ENCODE data around the gene N4BP2L2. TPM values are rescaled to one million over a fixed set of nuclear protein-coding genes. Genes with fewer than 3 reads are reported as not detected.
"Not testable (repeated sequence)": the region's sequence is repeated elsewhere in the genome, so short reads cannot be mapped to it uniquely, and the experiment has no call there.

N4BP2L2 gene
- total RNA-seq, 1 experiment from 2014 or later: 138 TPM

DNA sequence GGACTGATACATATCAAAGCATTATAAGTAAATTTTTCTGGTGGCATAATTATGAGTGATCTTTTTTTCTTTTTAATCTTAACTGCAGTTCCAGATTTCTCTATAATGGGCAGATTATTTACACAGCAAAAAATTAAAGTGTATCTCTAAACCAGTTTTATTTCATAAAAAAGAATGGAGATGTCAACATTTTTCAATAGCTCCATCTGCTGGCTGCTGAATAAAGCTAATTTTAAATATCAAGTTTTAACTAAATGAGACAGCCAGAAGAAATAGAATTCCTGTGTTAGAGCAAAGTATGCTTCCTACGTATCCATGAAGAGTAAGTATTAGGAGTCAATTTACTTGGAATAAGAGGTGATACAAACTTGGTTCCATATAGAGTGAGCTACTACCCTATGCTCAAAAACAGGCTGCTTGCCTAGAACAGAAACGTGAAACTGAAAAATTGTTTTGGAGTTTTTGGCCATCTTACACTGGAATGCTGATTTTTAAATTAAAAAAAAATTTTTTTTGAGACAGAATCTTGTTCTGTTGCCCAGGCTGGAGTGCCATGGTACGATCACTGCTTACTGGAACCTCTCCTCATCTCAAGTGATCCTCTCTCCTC is 42.7 kb upstream of the N4BP2L2 start:
- Histone ChIP-seq H3K9me3 (ENCODE audit: low read length) (peaks cover 10% of the 10 kb centered on the region), H3K27ac (ENCODE audit: low read length) (no peak overlapping the region), H2AFZ (ENCODE audit: low read length) (no peak overlapping the region), H3K4me1 (ENCODE audit: low read length) (peaks cover 9% of the 10 kb centered on the region), H3K4me2 (ENCODE audit: low read depth, low read length, poor library complexity, severe bottlenecking) (no peak overlapping the region), H3K27me3 (ENCODE audit: low read length) (no peaks in the 10 kb centered on the region), H3K9ac (ENCODE audit: low read length) (no peak overlapping the region), H3K4me3 (ENCODE audit: low read length) (no peak overlapping the region), H4K20me1 (ENCODE audit: insufficient read depth, low read depth, low read length) (no peaks in the 10 kb centered on the region), H3K36me3 (ENCODE audit: insufficient read depth, low read length) (no peaks in the 10 kb centered on the region), H3K79me2 (ENCODE audit: low read length) (no peaks in the 10 kb centered on the region), H3K9me2 (replicated peaks; ENCODE audit: insufficient read depth, low read length) (no peaks in the 10 kb centered on the region)
- peak; percentile 69 for DNase-seq

DNA sequence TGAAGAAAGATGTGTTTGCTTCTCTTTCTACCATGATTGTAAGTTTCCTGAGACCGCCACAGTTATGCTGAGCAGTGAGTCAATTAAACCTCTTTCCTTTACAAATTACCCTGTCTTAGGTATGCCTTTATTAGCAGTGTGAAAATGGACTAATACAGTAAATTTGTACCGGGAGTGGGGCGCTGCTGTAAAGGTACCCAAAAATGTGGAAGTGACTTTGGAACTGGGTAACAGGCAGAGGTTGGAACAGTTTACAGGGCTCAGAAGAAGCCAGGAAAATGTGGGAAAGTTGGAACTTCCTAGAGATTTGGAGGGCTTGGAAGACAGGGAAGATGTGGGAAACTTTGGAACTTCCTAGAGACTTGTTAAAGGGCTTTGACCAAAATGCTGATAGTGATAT is 38.4 kb upstream of the N4BP2L2 start:
- Histone ChIP-seq H4K20me1 (ENCODE audit: insufficient read depth, low read depth, low read length) (no peaks in the 10 kb centered on the region), H3K27me3 (ENCODE audit: low read length) (no peaks in the 10 kb centered on the region), H3K4me1 (ENCODE audit: low read length) (no peaks in the 10 kb centered on the region), H3K9me3 (ENCODE audit: low read length) (peaks cover 10% of the 10 kb centered on the region), H3K9me2 (replicated peaks; ENCODE audit: insufficient read depth, low read length) (no peaks in the 10 kb centered on the region), H3K4me3 (ENCODE audit: low read length) (no peak overlapping the region), H3K4me2 (ENCODE audit: low read depth, low read length, poor library complexity, severe bottlenecking) (no peak overlapping the region), H2AFZ (ENCODE audit: low read length) (no peak overlapping the region), H3K36me3 (ENCODE audit: insufficient read depth, low read length) (no peaks in the 10 kb centered on the region), H3K79me2 (ENCODE audit: low read length) (no peaks in the 10 kb centered on the region), H3K9ac (ENCODE audit: low read length) (no peak overlapping the region), H3K27ac (ENCODE audit: low read length) (no peak overlapping the region)
- no peak for DNase-seq

- not testable (repeated sequence) for H3K27ac ChIP-seq (ENCODE audit: low read length); H3K4me2 ChIP-seq (ENCODE audit: low read depth, low read length, poor library complexity, severe bottlenecking); H3K9me3 ChIP-seq (ENCODE audit: low read length); H3K79me2 ChIP-seq (ENCODE audit: low read length); H3K36me3 ChIP-seq (ENCODE audit: insufficient read depth, low read length); H4K20me1 ChIP-seq (ENCODE audit: insufficient read depth, low read depth, low read length); H3K4me3 ChIP-seq (ENCODE audit: low read length); H3K9ac ChIP-seq (ENCODE audit: low read length); H3K27me3 ChIP-seq (ENCODE audit: low read length); H3K4me1 ChIP-seq (ENCODE audit: low read length); DNase-seq; H2AFZ ChIP-seq (ENCODE audit: low read length); H3K9me2 ChIP-seq (replicated peaks; ENCODE audit: insufficient read depth, low read length)
These were observed 37.1 kb upstream of the N4BP2L2 start for GRCh38 chr13:32575687-32576086.

DNA sequence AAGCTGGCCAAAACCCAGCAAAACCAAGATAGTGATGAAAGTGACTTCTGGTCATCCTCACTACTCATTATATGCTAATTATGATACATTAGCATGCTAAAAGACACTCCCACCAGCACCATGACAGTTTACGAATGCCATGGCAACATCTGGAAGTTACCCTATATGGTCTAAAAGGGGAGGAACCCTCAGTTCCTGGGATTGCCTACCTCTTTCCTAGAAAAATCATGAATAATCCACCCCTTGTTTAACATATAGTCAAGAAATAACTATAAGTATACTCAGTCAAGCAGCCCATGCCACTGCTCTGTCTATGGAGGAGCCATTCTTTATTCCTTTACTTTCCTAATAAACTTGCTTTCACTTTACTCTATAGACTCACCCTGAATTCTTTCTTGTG is 22.2 kb upstream of the N4BP2L2 start:
- not testable (repeated sequence) for DNase-seq; H3K4me2 ChIP-seq (ENCODE audit: low read depth, low read length, poor library complexity, severe bottlenecking); H3K36me3 ChIP-seq (ENCODE audit: insufficient read depth, low read length)

GRCh38 chr13:32555613-32556012 is 17.0 kb upstream of the N4BP2L2 start:
- Histone ChIP-seq H3K36me3 (ENCODE audit: insufficient read depth, low read length) (no peaks in the 10 kb centered on the region), H3K27me3 (ENCODE audit: low read length) (no peaks in the 10 kb centered on the region), H2AFZ (ENCODE audit: low read length) (no peak overlapping the region), H3K9ac (ENCODE audit: low read length) (no peak overlapping the region), H3K4me1 (ENCODE audit: low read length) (peaks cover 16% of the 10 kb centered on the region), H3K4me2 (ENCODE audit: low read depth, low read length, poor library complexity, severe bottlenecking) (no peak overlapping the region), H3K9me3 (ENCODE audit: low read length) (no peaks in the 10 kb centered on the region), H3K4me3 (ENCODE audit: low read length) (no peak overlapping the region), H4K20me1 (ENCODE audit: insufficient read depth, low read depth, low read length) (no peaks in the 10 kb centered on the region), H3K79me2 (ENCODE audit: low read length) (no peaks in the 10 kb centered on the region), H3K27ac (ENCODE audit: low read length) (no peak overlapping the region), H3K9me2 (replicated peaks; ENCODE audit: insufficient read depth, low read length) (no peaks in the 10 kb centered on the region)
- no peak for DNase-seq

More for the DNA sequence above, 22.2 kb upstream of the N4BP2L2 start:
- not testable (repeated sequence) for H3K9me3 ChIP-seq (ENCODE audit: low read length); H2AFZ ChIP-seq (ENCODE audit: low read length); H3K9ac ChIP-seq (ENCODE audit: low read length); H3K27me3 ChIP-seq (ENCODE audit: low read length); H3K79me2 ChIP-seq (ENCODE audit: low read length); H3K27ac ChIP-seq (ENCODE audit: low read length); H4K20me1 ChIP-seq (ENCODE audit: insufficient read depth, low read depth, low read length); H3K9me2 ChIP-seq (replicated peaks; ENCODE audit: insufficient read depth, low read length); H3K4me3 ChIP-seq (ENCODE audit: low read length)
- peaks cover 13% of the 10 kb centered on the region for H3K4me1 ChIP-seq (ENCODE audit: low read length)

- Histone ChIP-seq H3K79me2 (ENCODE audit: low read length) (no peaks in the 10 kb centered on the region), H3K36me3 (ENCODE audit: insufficient read depth, low read length) (no peaks in the 10 kb centered on the region), H4K20me1 (ENCODE audit: insufficient read depth, low read depth, low read length) (no peaks in the 10 kb centered on the region), H3K27ac (ENCODE audit: low read length) (no peak overlapping the region), H3K9ac (ENCODE audit: low read length) (no peak overlapping the region), H3K4me2 (ENCODE audit: low read depth, low read length, poor library complexity, severe bottlenecking) (peak overlapping the region; percentile 2), H3K9me3 (ENCODE audit: low read length) (no peaks in the 10 kb centered on the region), H3K4me3 (ENCODE audit: low read length) (no peak overlapping the region), H3K4me1 (ENCODE audit: low read length) (peaks cover 24% of the 10 kb centered on the region), H3K9me2 (replicated peaks; ENCODE audit: insufficient read depth, low read length) (no peaks in the 10 kb centered on the region), H2AFZ (ENCODE audit: low read length) (no peak overlapping the region), H3K27me3 (ENCODE audit: low read length) (no peaks in the 10 kb centered on the region)
- DNase-seq: peak; percentile 47
These were observed 15.1 kb upstream of the N4BP2L2 start for GRCh38 chr13:32553720-32554119.

- H3K4me2 ChIP-seq (ENCODE audit: low read depth, low read length, poor library complexity, severe bottlenecking): no peak overlapping the region
- H3K9ac ChIP-seq (ENCODE audit: low read length): no peak overlapping the region
- H3K27ac ChIP-seq (ENCODE audit: low read length): no peak overlapping the region
- H4K20me1 ChIP-seq (ENCODE audit: insufficient read depth, low read depth, low read length): no peaks in the 10 kb centered on the region
- H3K79me2 ChIP-seq (ENCODE audit: low read length): no peaks in the 10 kb centered on the region
- no peak overlapping the region for H2AFZ ChIP-seq (ENCODE audit: low read length)
- no peaks in the 10 kb centered on the region for H3K36me3 ChIP-seq (ENCODE audit: insufficient read depth, low read length)
- no peak for DNase-seq
- no peaks in the 10 kb centered on the region for H3K9me3 ChIP-seq (ENCODE audit: low read length)
- peaks cover 30% of the 10 kb centered on the region for H3K4me1 ChIP-seq (ENCODE audit: low read length)
- H3K27me3 ChIP-seq (ENCODE audit: low read length): no peaks in the 10 kb centered on the region
- no peaks in the 10 kb centered on the region for H3K9me2 ChIP-seq (replicated peaks; ENCODE audit: insufficient read depth, low read length)
- no peak overlapping the region for H3K4me3 ChIP-seq (ENCODE audit: low read length)
These were observed 11.2 kb upstream of the N4BP2L2 start for GRCh38 chr13:32549788-32550187.

- Histone ChIP-seq H3K79me2 (ENCODE audit: low read length) (no peaks in the 10 kb centered on the region), H3K4me2 (ENCODE audit: low read depth, low read length, poor library complexity, severe bottlenecking) (no peak overlapping the region), H3K9ac (ENCODE audit: low read length) (no peak overlapping the region)
These were observed 10.2 kb upstream of the N4BP2L2 start for GRCh38 chr13:32548837-32549236.

DNA sequence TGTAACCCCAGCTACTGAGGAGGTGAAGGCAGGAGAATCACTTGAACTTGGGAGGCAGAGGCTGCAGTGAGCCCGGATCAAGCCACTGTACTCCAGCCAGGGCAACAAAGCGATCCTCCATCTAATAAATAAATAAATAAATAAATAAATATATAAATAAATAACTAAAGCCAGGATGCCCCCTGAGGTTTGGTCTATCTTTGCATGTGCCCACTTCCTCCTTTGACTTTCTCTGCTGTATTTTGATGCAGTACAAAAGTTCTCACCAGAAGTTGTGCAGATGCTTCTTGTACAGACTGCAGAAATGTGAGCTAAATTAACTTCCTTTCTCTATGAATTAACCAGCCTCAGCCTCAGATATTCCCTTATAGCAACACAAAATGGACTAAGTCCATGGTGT is 6.5 kb upstream of the N4BP2L2 start:
- H3K27me3 ChIP-seq (ENCODE audit: low read length): no peaks in the 10 kb centered on the region
- H4K20me1 ChIP-seq (ENCODE audit: insufficient read depth, low read depth, low read length): no peaks in the 10 kb centered on the region
- no peak overlapping the region for H3K4me3 ChIP-seq (ENCODE audit: low read length)
- no peak overlapping the region for H3K9ac ChIP-seq (ENCODE audit: low read length)
- H3K36me3 ChIP-seq (ENCODE audit: insufficient read depth, low read length): no peaks in the 10 kb centered on the region
- no peaks in the 10 kb centered on the region for H3K9me2 ChIP-seq (replicated peaks; ENCODE audit: insufficient read depth, low read length)
- no peak for DNase-seq
- no peaks in the 10 kb centered on the region for H3K79me2 ChIP-seq (ENCODE audit: low read length)
- peak overlapping the region; percentile 2 for H3K4me2 ChIP-seq (ENCODE audit: low read depth, low read length, poor library complexity, severe bottlenecking)
- H3K4me1 ChIP-seq (ENCODE audit: low read length): peaks cover 10% of the 10 kb centered on the region
- H3K9me3 ChIP-seq (ENCODE audit: low read length): no peaks in the 10 kb centered on the region
- no peak overlapping the region for H2AFZ ChIP-seq (ENCODE audit: low read length)
- no peak overlapping the region for H3K27ac ChIP-seq (ENCODE audit: low read length)

More at GRCh38 chr13:32548837-32549236, 10.2 kb upstream of the N4BP2L2 start:
- no peak overlapping the region for H3K27ac ChIP-seq (ENCODE audit: low read length)
- no peak overlapping the region for H2AFZ ChIP-seq (ENCODE audit: low read length)
- H4K20me1 ChIP-seq (ENCODE audit: insufficient read depth, low read depth, low read length): no peaks in the 10 kb centered on the region
- H3K4me3 ChIP-seq (ENCODE audit: low read length): no peak overlapping the region
- peaks cover 20% of the 10 kb centered on the region for H3K4me1 ChIP-seq (ENCODE audit: low read length)
- no peak for DNase-seq
- no peaks in the 10 kb centered on the region for H3K9me3 ChIP-seq (ENCODE audit: low read length)
- H3K27me3 ChIP-seq (ENCODE audit: low read length): no peaks in the 10 kb centered on the region
- H3K36me3 ChIP-seq (ENCODE audit: insufficient read depth, low read length): no peaks in the 10 kb centered on the region
- H3K9me2 ChIP-seq (replicated peaks; ENCODE audit: insufficient read depth, low read length): no peaks in the 10 kb centered on the region

Measured in Karpas-422 (cell line).